ENCODE measurements around the gene SLC17A9.

Gene SLC17A9

DNA sequence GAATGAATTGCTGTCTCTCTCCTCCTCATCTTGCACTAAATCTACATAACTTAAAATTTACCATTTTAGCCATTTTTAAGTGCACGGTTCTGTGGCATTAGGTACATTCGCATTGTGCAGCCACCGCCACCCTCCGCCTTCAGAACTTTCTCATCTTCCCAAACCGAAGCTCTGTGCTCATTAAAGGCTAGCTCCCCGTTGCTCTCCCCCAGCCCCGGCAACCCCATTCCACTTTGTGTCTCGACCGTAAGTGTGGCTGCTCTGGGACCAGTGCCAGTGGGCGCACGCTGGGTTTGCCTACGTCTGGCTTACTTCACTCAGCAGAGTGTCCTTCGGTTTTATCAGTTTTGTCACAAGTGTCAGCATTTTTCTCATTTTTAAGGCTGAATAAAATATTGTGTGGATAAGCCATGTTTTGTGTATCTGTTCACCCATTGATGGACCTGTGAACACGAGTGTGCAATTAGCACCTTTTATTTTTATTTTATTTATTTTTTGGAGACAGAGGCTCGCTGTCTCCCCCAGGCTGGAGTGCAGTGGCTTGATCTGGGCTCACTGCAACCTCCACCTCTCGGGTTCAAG lies 16.8 kb downstream of the SLC17A9 start:
- no peak for DNase-seq

DNA sequence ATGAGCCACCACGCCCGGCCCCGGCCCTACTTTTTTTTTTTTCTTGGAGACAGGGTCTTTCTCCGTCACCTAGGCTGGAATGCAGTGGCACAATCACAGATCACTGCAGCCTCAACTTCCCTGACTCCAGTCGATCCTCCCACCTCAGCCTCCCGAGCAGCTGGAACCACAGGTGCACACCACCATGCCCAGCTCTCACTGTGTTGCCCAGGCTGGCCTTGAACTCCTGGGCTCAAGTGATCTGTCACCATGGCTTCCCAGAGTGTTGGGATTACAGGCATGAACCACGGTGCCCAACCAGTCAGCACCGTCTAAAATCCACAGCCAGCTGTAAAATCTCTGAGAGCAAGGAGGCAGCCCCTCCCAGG lies 17.4 kb downstream of the SLC17A9 start:
- DNase-seq: no peak

DNA sequence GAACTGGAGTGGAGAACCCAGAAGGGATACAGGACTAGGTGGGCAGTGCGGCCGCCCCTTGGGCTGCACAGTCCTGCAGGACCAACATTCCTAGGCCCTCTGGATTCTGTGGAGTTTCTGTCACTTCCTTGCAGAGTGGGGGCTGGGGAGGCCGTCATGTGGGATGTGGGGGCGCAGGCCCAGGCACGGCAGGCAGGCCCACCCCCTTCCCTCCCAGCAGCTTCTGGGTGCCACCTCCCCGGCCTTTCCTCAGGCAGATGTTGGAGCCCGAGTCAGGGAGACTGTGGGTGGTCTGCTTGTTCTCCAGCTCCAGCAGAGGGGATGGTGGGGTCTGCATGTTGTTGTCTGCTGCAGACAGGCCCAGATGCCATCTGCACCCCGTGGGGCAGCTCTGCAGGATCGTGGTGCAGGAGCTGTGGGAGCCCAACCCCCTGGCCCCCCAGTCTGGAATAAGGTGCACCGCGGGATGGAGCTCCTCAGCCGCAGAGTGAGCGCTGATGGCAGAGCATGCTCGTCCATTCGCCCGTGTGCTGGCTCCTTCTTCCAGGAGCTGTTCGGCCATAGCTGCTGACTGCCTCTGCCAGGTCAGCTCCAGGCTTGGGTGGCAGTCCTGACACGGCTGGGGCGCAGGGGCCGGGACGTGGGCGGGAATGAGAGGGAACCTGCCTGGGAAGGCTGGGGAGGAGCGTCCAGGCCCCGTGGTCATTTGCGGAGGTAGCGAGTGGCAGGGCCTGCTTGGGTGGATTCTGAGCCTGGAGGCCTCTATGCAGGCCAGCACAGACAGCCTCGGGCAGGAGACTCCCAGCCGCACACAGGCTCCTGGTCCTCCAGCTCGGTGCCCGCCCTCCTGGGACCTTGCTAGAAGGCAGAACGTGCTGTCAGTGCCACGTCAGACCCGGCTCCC lies 18.1 kb downstream of the SLC17A9 start:
- DNase-seq: no peak

DNA sequence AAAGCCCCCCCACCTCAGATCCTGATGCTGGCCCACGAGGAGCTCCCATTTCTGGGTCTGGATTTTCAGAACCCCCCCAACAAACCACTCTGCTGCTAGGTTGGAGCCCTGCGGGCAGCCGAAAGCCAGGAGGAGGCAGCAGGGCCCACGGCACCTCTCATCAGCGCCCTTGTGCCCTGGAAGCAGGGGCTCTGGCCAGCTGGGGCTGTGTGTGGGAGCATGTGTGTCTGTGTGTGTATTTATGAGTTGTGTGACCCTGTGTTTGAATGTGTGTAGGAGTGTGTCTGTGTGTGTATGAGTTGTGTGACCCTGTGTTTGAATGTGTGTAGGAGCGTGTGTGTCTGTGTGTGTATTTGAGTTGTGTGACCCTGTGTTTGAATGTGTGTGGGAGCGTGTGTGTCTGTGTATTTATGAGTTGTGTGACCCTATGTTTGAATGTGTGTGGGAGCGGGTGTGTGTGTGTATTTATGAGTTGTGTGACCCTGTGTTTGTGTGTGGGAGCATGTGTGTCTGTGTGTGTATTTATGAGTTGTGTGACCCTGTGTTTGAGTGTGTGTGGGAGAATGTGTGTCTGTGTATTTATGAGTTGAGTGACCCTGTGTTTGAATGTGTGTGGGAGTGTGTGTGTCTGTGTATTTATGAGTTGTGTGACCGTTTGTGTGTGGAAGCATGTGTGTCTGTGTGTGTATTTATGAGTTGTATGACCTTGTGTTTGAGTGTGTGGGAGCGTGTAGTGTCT lies 18.9 kb downstream of the SLC17A9 start:
- DNase-seq: no peak

DNA sequence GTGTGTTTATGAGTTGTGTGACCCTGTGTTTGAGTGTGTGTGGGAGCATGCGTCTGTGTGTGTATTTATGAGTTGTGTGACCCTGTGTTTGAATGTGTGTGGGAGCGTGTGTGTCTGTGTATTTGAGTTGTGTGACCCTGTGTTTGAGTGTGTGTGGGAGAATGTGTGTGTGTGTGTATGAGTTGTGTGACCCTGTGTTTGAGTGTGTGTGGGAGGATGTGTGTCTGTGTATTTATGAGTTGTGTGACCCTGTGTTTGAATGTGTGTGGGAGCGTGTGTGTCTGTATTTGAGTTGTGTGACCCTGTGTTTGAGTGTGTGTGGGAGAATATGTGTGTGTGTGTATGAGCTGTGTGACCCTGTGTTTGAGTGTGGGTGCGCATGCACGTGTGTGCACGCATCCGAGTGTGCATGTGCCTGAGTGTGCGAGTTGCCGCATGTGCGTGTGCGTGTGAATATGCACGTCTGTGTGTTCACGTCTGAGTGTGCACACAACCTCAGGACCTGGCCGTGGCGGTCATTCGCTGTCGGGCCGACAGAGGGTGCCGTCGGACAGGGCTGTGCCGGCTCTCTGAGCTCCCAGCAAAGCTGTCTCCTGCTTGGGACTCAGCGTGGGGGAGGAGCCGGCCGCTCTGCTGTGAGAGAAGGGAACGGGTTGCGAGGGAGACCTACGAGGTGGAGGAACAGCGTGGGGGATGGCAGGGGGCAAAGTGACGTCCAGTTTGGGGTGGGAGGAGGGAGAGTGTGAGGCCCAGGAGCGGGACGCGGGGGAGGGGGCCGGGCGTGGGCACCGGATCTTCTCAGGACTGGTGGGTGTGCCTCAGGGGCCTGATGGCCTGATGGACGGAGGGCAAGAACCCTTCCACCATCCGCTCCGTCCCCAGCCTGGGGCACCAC lies 19.7 kb downstream of the SLC17A9 start:
- DNase-seq: peak; percentile 44

DNA sequence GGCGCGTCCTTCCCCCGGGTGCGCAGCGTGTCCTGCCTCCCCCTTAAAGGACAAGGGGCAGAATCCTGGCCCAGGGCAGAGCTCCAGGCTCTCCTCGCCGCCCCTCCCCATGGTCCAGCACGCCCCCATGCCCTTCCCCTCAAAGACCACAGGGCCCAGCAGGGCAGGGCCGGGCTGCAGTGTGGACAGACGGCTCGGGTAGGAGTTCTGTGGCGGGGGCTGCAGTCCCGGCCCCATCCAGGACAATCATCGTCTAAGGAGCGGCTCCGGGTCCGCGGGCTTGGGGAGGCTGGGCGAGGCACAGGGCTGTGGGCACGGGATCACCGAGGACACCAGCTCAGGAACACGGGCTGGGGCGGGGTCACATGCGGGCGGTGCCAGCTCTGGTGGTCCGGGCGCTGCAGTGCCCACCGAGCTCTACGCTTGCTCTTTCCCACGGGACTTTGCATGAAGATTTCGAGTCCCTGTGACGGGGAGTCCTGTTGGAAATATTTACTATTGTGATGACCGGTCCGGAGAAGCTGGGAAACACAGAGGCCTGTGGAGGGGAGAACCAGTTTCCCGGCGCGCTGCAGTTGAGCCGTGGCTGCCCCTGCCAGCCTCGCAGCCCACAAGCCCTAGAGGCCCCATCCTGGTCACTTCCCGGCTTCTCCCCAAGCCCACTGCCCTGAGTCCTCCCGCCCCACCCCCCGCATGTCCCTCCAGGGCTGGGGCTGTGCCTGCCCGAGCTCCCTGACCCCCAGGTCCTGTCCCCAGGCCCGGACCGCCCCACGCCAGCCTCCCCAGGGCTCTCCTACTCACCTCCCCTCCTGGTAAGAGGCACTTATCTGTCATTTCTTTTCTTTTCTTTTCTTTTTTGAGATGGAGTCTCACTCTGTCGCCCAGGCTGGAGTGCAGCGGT lies 20.6 kb downstream of the SLC17A9 start:
- no peak for DNase-seq

DNA sequence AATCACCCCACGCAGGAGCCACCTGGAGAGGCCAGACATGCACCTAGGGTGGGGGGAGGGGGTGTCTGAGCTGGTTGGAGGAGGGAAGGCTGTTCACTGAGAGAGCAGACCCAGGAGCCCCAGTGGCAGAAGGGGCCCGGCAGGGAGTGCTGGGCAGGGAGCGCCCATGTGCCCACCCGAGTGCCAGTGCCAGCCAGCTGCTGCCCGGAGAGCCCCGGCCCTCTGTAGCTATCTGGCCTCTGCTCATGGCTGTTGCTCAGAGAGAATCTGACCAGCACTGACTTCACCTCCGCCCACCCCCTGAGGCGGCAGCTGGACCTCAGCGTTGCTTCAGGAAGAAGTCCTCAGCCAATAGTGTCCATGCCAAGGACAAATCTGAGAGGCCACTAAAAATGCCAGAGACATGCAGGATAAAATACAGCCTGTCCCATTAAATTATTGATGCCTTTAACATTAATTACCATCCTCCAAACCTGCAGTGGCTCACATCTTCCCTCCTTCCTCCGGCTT lies 22.8 kb downstream of the SLC17A9 start:
- DNase-seq: no peak

DNA sequence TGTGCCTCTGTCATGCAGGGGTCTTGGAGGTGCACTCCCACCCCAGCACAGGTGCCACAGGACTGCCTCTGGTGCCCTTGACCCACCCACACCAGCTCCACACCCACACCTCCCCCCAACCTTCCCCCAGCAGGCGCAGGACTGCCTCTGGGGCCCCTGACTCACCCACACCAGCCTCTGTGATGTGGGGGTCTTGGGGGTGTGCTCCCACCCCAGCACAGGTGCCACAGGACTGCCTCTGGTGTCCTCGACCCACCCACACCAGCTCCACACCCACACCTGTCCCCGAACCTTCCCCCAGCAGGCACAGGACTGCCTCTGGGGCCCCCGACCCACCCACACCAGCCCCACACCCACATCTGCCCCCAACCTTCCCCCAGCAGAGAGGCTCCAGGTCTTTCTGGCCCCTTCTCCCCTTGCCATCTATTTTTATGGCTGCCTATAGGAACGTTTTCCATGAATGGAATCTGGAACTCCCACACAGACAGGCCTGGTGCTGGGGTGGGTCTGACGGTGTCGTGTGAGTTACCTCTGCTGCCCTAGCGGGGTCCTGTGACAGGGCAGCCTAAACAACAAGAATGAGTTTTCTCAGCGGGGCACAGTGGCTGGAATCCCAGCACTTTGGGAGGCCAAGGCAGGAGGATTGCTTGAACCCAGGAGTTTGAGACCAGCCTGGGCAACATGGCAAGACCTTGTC lies 23.5 kb downstream of the SLC17A9 start:
- DNase-seq: no peak

DNA sequence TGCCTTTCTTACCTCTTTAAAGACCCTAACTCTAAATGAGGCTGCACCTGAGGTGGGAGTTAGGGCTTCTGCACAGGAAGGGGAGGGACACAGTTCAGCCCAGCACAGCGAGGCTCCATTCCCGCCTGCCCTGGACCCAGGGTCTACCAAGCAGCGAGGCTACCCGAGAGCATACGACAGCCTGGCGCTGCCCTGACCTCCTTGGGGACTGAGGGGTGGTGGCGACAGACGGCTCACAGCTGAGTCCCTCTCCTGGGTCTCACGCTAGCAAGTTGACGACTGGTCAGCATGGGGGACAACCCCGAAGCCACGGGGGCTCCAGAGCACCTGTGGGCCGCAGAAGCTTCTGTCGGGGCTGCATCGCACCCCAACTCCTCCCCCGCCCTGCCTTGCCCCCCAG lies 24.4 kb downstream of the SLC17A9 start:
- DNase-seq: no peak

DNA sequence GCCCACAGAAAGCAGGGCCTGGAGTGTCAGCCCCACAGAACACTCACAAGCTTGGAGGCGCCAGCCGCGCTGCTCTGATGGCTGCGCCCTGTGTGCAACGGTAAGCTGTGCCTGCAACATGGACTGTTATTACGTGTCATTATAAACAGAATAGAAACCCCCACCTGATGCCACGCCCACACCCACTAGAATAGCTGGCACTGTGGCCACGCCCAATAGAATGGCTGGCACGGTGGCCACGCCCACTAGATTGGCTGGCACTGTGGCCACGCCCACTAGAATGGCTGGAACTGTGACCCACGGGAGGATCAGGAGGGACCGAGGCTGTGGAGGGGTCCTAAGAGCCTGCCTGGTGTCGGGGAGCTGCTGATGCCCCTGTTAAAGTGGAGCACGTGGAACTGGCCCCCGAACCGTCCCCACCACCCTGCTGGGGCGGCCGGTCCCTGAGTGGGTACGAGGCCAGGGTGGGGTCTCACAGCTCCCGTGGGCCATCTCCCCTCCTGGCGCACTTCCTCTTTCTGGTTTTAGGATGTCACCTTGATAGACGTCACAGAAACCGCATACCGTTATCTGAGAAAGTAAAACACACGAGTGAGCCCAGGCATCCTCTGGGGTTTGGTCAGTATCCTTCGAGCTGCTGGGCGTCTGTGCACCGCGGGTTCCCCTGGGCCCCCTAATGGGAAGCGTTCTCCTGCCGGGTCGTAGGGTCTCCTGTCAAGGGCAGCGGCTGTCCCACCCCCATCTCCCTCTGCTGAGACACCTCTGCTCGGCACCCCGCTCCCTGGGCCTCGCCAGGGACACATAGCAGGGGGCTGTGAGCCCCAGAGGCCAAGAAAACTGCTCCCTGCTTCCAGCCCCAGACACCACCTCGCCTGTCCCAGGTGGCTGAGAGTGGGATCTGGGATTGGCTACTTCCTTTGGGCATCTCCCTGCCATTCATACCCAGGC lies 25.4 kb downstream of the SLC17A9 start:
- DNase-seq: no peak

DNA sequence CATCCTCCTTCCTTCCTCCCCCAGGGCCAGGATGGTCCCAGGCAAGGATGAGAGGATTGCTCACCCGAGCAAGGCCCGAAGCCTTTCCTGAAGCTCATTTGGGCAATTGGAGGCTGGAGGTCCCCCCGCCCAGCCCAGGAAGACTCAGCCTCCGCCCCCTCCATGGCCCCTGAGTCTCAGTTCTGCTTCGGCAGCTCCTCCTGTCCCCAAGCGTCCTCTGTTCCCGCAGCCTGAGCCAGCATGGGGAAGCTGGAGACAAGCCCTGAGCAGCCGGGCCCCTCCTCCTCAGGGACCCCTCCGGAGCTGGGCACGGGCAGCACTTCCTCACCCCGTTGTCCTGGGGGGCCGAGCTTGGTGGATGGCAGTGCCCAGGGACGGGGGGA lies 26.0 kb downstream of the SLC17A9 start:
- no peak for DNase-seq

DNA sequence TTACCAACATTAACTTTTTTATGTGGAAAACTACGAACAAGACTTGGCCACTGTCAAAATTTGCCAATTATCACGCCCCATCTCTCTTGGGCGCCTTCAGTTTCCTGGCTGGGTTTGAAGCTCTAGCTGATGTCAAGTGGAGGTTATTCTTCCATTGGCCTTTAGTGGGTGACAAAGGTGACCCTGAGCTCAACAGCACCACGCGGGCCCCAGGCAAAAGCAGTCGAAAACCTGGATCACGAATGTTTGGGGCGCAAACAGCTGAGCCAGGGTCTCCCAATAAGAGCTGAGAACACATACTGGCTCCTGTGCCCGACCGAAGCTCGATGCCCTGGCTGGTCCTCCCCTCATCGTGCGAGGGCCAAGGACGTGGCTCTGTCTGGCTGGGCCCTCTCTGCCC lies 26.8 kb downstream of the SLC17A9 start:
- DNase-seq: no peak

DNA sequence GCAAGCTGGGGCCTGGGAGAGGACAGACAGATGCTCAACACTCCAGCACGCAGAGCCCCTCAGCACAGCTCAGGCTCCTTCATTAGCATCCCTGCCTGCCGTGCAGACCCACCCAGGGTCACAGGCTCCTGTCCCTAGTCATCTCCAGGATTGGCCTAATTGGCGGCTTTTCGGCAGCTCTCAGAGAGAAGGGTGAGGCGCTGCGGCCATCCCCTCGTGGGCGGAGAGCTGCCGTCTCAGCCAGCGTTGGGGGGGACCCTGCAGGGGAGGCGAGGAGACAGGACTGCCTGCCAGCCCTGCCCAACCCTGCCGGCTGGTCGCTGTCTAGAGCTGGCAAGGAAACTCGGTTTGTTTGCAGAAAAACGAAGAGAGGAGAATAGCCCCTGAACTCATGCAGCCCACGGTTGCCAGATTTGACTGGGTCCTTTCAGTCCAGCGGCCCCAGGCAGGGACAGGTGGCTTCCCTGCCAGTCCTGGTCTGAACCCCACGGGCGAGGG lies 27.4 kb downstream of the SLC17A9 start:
- no peak for DNase-seq

DNA sequence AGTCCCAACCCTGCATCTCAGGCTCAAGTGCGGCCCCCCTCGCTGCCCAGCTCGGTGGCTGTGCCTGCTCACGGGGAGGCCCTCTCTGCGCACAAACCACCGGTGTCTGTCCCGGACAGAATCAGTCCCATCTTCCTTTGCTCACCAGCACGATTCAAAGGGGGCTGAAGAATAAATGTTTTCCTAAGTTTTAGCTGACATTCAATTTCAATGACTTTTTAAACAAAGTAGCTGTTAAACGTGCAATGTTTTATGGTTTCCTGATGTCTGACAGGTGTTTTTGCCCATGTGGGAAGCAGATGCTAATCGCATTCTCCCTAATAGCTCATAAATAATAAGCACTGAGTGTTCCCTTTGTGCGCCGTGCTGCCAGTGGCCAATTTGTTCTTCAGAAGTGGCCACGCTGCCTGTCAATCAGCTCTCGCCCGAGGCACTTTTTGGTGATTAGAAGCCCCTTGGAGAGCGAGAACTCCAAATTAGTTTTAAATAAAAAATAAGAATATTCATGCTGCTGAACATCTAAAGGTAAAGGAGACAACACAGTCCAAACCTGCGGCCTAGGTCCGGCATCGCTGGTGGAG lies 28.0 kb downstream of the SLC17A9 start:
- DNase-seq: no peak

DNA sequence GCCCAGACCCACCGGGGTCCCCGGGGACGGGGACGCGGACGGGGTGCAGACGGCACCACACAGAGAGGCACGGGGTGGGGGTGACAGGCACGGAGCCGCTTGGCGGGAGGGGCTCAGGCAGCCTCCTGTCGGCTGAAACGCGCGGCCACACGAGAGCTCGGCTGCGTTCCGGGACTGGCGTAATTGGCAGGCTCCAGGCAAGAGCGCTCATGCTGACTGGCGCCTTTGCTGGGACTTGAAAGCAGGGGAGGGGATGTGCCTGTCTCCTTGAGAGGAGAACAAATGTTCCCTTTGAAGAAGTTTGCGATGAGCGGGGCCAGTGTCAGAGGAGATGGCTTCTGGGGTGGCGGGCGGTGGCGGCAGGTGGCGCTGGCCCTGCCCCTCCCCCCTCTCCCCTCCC lies 28.5 kb downstream of the SLC17A9 start:
- DNase-seq: no peak

DNA sequence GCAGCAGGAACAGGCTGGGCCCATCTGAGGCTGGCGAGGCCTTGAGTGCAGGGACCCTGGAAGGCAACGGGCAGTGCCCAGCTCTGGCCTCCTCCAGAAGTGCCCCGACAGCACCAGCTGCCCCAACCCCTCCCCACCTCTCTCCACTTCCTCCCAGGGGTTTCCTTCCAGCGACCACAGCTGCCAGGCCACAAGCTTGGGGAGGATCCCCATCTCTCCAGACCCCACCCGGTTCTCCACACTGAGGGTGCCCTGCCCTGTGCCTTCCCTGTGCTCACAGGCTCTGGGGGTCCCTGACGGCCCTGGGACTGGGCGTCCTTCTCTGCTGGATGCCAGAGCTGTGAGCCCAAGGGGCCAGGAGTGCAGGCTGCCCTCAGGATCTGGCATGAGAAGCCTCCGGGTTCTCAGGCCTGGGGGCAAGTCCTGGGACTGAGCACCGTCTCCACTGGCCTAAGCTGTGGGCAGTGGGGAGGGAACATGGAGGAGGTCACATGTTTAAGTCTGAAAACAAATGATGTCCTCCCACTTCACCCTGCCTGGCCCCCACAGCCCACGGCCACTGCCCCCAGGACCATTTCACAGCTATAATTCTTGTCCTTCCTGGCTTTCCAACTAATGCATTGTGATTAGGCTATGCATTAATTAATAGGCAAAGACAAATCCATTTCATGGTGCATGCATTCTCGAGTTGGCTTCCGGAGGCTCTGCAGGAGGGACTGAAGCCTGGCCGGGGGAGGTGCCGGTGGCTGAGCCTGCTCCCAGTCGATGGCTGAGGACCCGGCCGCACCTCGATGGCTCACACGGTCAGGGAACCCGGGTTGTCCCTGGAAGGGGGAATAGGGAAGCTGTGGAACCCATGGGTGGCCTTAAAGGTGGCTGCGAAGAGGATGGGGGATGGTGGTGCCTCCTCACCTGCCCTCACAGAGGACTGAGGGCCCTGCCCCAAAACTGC lies 29.9 kb downstream of the SLC17A9 start:
- DNase-seq: no peak

DNA sequence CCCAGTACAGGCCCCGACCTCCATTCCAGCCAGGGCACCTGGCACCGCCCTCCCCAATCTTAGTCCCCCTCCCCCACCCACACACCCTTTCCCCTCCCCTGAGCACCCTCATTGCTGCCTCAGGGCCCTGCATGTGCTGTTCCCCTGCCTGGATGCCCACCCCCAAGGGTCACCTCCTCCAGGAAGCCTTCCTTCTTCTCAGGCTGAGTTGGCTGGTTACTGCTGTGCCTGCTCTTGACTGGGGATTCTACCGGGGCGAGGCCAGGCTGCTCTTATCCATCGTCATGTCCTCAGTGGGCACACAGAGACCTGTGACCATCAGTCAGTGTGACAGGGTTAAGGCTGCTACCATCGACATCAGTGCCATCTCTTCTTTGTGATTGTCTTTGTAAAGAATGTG lies 30.7 kb downstream of the SLC17A9 start:
- no peak for DNase-seq
